RWPE1 (cell line): ENCODE data around the gene ARIH2.
"Not testable (repeated sequence)": the region's sequence is repeated elsewhere in the genome, so short reads cannot be mapped to it uniquely, and the experiment has no call there.

Source experiments
- CTCF ChIA-PET: fragments of 350-600 bp; sonication (Branson Sonifier 250); formaldehyde crosslinking; extraction: SDS; loops from one replicate; lab custom pipeline; 2021; lab: Yijun Ruan, JAX
- POLR2A ChIA-PET: fragments of 400-600 bp; formaldehyde crosslinking; extraction: SDS; loops from one replicate; lab custom pipeline; 2020; ENCODE audit warnings: antibody characterized with exemption; ENCODE audit not compliant: low non-redundant PET; lab: Yijun Ruan, JAX
- DNase-seq: peaks from one replicate; pipeline ENCODE4 v3.0.0; 2012; ENCODE audit warnings: low spot score
- H3K27ac ChIP-seq: fragments of 450-650 bp; 2 replicates; pipeline ENCODE4 v1.5.1; 2017
- CTCF ChIP-seq: fragments of 450-650 bp; conservative IDR thresholded peaks from 2 replicates; pipeline ENCODE4 v1.5.1; 2017; ENCODE audit warnings: low read depth, mild to moderate bottlenecking

The ARIH2 gene

GRCh38 chr3:49007771-49008528, 89.3 kb downstream of the ARIH2 start:
- CTCF ChIA-PET = no interaction called here
- H3K27ac ChIP-seq = peak overlapping the region; percentile 97
- no peak for TF ChIP-seq CTCF
- POLR2A ChIA-PET = interaction anchor here (0.5 to 1.0 kb wide), 3 partner anchors 18 to 458 kb away, joined by 3 read pairs; no protein-coding TSS in a partner anchor
- peak; percentile 83 for DNase-seq

GRCh38 chr3:49008627-49009026, 90.0 kb downstream of the ARIH2 start:
- CTCF ChIA-PET, POLR2A ChIA-PET, DNase-seq: not testable (repeated sequence)
- peak overlapping the region; percentile 97 for H3K27ac ChIP-seq

- no peak for DNase-seq
- peak overlapping the region; percentile 97; the same call in 1 of the 2 replicates for H3K27ac ChIP-seq
- POLR2A ChIA-PET = no interaction called here
- CTCF ChIA-PET = no interaction called here
- no peak for TF ChIP-seq CTCF
Measured at GRCh38 chr3:49009396-49009795, 90.8 kb downstream of the ARIH2 start.

GRCh38 chr3:49012441-49013017, 93.9 kb downstream of the ARIH2 start:
- CTCF ChIA-PET = interaction anchor here (0.6 kb wide), 1 partner anchor 10 kb away, joined by 3 read pairs; the partner anchor contains the start of gene NDUFAF3
- peak overlapping the region; percentile 98 for H3K27ac ChIP-seq
- TF ChIP-seq CTCF = no peak
- POLR2A ChIA-PET = no interaction called here
- no peak for DNase-seq

- no peak for TF ChIP-seq CTCF
- CTCF ChIA-PET = interaction anchor here (0.6 to 0.9 kb wide), 3 partner anchors 9 to 25 kb away, joined by 3 read pairs; partner anchors contain the start of genes NDUFAF3 and P4HTM
- DNase-seq = no peak
- H3K27ac ChIP-seq = peak overlapping the region; percentile 98
- POLR2A ChIA-PET = no interaction called here
Measured at GRCh38 chr3:49013113-49013737, 94.6 kb downstream of the ARIH2 start.

- DNase-seq = no peak
- POLR2A ChIA-PET = no interaction called here
- TF ChIP-seq CTCF = peak; percentile 59
- H3K27ac ChIP-seq = peak overlapping the region; percentile 98
- CTCF ChIA-PET = interaction anchor here (0.8 to 0.9 kb wide), 2 partner anchors 24 to 26 kb away, joined by 3 read pairs; partner anchors contain the start of gene P4HTM
Measured at GRCh38 chr3:49013738-49014660, 95.4 kb downstream of the ARIH2 start.
